HFFc6 (cell line): Measurements from ENCODE around the gene SLC32A1. TPM values are rescaled to one million over a fixed set of nuclear protein-coding genes. Genes with fewer than 3 reads are reported as not detected.

Experiments used
- DNase-seq: peaks from one replicate; pipeline ENCODE4 v3.0.0-alpha.2; 2018
- H3K27ac Mint-ChIP-seq: 2 replicates; pipeline ENCODE4 v1.8.0; 2020; ENCODE audit warnings: mild to moderate bottlenecking, mixed read lengths
- H3K27me3 Mint-ChIP-seq: 2 replicates; pipeline ENCODE4 v1.8.0; 2021; ENCODE audit warnings: mild to moderate bottlenecking, moderate library complexity, mixed read lengths; ENCODE audit not compliant: insufficient read depth
- H3K36me3 Mint-ChIP-seq: 2 replicates; pipeline ENCODE4 v1.8.0; 2021; ENCODE audit warnings: low read depth, mixed read lengths
- H3K4me1 Mint-ChIP-seq: 2 replicates; pipeline ENCODE4 v1.8.0; 2020; ENCODE audit warnings: low read depth, mixed read lengths
- H3K4me3 Mint-ChIP-seq: 2 replicates; pipeline ENCODE4 v1.8.0; 2020; ENCODE audit warnings: mild to moderate bottlenecking, moderate library complexity, mixed read lengths
- H3K9me3 Mint-ChIP-seq: 2 replicates; pipeline ENCODE4 v1.8.0; 2020; ENCODE audit warnings: mild to moderate bottlenecking, mixed read lengths
- total RNA-seq, 6 experiments: library from RNA; stranded (reverse); fragmentation: NEBNext Ultra II Directional; extraction: Animal tissue kit (Norgen Biotek cat#: 25700); gene quantifications; 2 replicates in 1 of 6; 3 replicates in 5 of 6; pipeline ENCODE4 v1.2.3, GENCODE V29; 2021
- TF ChIP-seq, protein P1 (sequence below): fragments of 200-600 bp; sonication (generic); IDR thresholded peaks from 2 replicates; pipeline ENCODE4 v1.5.0; 2021; ENCODE audit warnings: antibody characterized with exemption, mild to moderate bottlenecking

Gene SLC32A1
- total RNA-seq, 6 experiments from 2014 or later: not detected

DNA sequence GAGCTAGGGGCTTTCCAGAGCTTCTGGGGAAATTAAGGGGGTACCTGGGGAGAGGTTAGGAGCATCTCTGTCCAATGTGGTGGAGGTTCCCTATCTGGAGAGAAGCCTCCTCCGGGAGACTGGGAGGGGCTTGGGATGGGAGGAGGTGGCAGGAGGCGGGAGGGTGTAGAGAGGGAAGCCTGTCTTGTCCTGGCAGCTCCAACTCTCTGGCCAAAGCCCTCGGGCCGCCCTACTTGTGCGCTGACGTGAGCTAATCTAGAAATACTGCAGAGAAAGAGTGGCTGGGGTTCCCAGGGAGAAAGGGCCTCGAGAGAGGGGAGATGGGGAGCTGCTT is 1.6 kb upstream of the SLC32A1 start:
- Mint-ChIP-seq H3K4me3 (no peak overlapping the region), H3K27ac (no peak overlapping the region), H3K27me3 (peaks cover 51% of the 10 kb centered on the region), H3K4me1 (peaks cover 6% of the 10 kb centered on the region), H3K9me3 (peaks cover under 1% of the 10 kb centered on the region; the same call in 1 of the 2 replicates), H3K36me3 (peaks cover 2% of the 10 kb centered on the region)
- no peak for DNase-seq
- TF ChIP-seq, protein P1, sequence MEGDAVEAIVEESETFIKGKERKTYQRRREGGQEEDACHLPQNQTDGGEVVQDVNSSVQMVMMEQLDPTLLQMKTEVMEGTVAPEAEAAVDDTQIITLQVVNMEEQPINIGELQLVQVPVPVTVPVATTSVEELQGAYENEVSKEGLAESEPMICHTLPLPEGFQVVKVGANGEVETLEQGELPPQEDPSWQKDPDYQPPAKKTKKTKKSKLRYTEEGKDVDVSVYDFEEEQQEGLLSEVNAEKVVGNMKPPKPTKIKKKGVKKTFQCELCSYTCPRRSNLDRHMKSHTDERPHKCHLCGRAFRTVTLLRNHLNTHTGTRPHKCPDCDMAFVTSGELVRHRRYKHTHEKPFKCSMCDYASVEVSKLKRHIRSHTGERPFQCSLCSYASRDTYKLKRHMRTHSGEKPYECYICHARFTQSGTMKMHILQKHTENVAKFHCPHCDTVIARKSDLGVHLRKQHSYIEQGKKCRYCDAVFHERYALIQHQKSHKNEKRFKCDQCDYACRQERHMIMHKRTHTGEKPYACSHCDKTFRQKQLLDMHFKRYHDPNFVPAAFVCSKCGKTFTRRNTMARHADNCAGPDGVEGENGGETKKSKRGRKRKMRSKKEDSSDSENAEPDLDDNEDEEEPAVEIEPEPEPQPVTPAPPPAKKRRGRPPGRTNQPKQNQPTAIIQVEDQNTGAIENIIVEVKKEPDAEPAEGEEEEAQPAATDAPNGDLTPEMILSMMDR: no peak

DNA sequence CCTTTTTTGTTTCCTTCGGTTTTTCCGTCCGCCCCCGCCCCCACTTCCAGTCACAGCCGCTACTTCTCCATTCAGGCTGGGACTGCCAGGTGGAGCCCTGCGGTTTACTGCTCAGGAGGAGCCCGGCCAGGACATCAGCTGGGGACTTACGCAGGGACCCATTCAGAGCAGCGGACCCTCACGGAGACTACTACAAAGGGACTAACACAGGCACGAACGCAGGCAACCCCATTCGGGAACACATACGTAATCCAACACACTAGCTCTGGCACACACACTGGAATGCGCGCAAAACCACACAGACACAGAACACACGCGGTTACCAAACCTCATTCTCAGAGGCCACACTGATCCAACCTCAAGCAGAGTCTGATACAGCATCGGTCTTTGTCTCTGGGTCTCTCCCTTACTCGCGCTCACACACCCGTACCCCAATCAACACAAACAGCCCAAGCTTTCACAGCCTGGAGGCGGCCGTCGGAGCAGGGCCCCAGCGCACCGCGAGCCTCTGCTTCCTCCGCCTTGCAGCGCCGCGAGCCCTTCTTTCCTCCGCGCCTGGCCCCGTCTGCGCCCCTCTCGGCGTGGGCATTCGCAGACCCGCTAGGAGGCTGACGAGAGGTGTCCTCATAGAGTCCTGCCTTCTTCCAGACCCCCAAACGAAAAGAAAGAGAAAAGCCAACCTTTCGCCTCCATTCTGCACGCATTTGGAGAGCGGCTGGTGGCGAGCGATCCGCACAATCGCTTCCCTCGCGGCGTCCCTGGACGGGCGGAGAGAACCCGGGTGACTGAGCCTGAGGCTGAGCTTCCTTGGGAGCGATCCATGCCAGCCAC is 1.1 kb upstream of the SLC32A1 start:
- H3K4me3 Mint-ChIP-seq: no peak overlapping the region
- TF ChIP-seq, protein P1: no peak
- peaks cover 6% of the 10 kb centered on the region; the same call in 1 of the 2 replicates for H3K9me3 Mint-ChIP-seq
- no peak for DNase-seq
- no peak overlapping the region for H3K27ac Mint-ChIP-seq
- peaks cover 6% of the 10 kb centered on the region for H3K4me1 Mint-ChIP-seq
- H3K36me3 Mint-ChIP-seq: peaks cover 8% of the 10 kb centered on the region
- H3K27me3 Mint-ChIP-seq: peaks cover 53% of the 10 kb centered on the region

DNA sequence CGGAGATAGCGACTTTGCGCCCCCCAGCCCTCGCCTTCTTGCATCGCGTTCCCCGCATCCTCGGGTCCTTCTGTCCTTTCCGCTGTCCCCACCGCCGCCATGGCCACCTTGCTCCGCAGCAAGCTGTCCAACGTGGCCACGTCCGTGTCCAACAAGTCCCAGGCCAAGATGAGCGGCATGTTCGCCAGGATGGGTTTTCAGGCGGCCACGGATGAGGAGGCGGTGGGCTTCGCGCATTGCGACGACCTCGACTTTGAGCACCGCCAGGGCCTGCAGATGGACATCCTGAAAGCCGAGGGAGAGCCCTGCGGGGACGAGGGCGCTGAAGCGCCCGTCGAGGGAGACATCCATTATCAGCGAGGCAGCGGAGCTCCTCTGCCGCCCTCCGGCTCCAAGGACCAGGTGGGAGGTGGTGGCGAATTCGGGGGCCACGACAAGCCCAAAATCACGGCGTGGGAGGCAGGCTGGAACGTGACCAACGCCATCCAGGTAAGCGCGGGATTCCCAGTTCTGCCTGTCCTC is 401 bp downstream of the SLC32A1 start:
- Mint-ChIP-seq H3K9me3 (peaks cover 13% of the 10 kb centered on the region; the same call in 1 of the 2 replicates), H3K4me1 (peaks cover 6% of the 10 kb centered on the region), H3K27ac (no peak overlapping the region), H3K4me3 (no peak overlapping the region), H3K36me3 (peaks cover 11% of the 10 kb centered on the region), H3K27me3 (peaks cover 65% of the 10 kb centered on the region)
- DNase-seq: no peak
- TF ChIP-seq, protein P1: no peak

DNA sequence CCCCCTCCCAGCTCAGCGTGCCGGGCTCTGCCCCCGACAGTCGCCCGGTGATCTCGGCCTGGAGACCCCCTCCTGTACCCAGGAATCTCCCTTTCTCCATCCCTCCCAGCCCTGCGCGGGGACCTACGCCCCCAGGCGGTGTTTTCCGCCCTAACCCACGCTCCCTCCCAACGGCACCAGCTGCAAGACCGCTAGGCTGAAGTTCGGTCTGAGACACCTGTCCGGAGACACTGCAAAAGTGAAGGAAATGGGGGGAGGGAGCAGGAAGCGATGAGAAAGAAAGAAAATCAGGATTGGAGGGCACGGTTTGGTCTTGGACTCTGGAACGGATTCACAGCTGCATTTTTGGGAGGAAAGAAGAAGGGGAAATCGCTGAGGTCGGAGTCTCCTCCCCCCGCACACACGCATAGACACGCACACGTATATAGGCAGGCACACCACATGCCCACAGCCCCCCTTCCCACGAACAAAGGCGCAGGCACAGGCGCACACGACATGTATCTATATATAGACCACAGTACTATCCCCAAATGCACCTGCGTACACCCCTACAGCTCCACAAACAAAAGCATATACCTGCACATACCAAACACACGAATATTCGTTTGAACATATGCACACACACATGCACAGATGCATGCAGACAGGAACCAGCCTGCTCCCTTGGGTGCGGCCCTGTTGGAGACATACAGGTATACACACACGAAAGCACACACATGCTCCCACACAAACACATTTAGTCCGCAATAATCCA is 1.0 kb downstream of the SLC32A1 start:
- TF ChIP-seq, protein P1: no peak
- Mint-ChIP-seq H3K27me3 (peaks cover 71% of the 10 kb centered on the region), H3K4me1 (peaks cover 6% of the 10 kb centered on the region), H3K36me3 (peaks cover 11% of the 10 kb centered on the region), H3K9me3 (peaks cover 13% of the 10 kb centered on the region; the same call in 1 of the 2 replicates), H3K27ac (no peak overlapping the region), H3K4me3 (no peak overlapping the region)
- no peak for DNase-seq

DNA sequence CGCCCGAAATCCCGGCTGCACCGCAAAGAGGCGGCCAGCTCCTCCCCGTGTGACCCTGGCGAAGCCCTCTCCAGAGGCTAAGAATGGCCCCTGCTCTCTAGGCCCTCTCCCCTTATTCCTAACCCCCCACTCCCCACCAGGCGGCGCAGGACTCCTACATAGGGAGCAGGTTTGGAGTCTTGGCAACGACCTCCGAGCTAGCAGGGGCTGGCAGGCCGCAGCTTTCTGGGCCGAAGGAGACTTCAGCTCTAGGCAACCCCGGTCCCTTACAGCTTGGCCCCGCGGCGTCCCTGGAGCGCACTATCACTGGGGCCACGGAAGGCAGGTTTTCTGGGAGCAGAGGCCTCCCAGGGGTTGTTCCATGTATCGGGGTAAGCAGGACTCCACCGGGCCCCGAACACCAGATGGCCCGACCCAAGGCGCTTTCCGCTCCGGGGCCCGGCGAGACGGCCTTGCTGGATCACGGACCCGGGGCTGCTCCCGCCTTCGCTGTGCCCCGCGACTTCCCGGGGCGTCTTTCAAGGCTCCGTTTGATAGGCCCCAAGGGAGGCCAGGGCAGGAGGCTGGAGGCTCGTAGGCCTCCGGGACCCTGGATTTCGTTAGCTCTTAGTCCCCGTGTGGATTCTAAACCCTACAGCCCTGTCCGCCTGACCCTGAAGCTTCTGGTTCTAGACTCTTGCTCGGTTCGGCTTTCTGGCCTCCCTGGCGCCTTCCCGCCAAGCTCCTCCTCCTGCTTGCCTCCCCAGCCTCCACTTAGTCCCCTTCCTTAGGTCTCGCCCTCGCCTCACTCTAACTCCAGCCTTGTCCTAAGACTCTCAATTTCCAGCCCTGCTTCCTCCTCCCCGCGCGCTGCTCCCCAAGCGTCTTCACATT is 1.9 kb downstream of the SLC32A1 start:
- Mint-ChIP-seq H3K4me3 (no peak overlapping the region), H3K36me3 (peaks cover 11% of the 10 kb centered on the region), H3K9me3 (peaks cover 13% of the 10 kb centered on the region; the same call in 1 of the 2 replicates), H3K27me3 (peaks cover 70% of the 10 kb centered on the region), H3K4me1 (peaks cover 6% of the 10 kb centered on the region), H3K27ac (no peak overlapping the region)
- TF ChIP-seq, protein P1: peak; percentile 73
- DNase-seq: no peak
